ENCODE data around the gene KIF18A.

Gene KIF18A

GRCh38 chr11:28107750-28108618 is at the start of gene KIF18A, which contains the start of gene METTL15:
Gene KIF18A (minus strand): TSS chr11:28108156. CDS start chr11:28097947, 10,209 bp downstream.
Gene METTL15 (plus strand): TSS chr11:28108388. CDS start chr11:28113335, 4,947 bp downstream.
- Histone ChIP-seq H3K4me3 (ENCODE audit: low read length) (peak within 1 kb of the TSS; percentile 82; the same call in 1 of the 2 replicates), H3K9me3 (ENCODE audit: control insufficient read depth, insufficient read depth, low read length) (no peaks in the 10 kb centered on the region), H3K27me3 (ENCODE audit: control insufficient read depth, insufficient read depth, low read length) (no peaks in the 10 kb centered on the region), H3K4me1 (ENCODE audit: control insufficient read depth, insufficient read depth, low read length) (no peaks in the 10 kb centered on the region), H3K36me3 (ENCODE audit: control insufficient read depth, insufficient read depth, low read length) (no peaks in the 10 kb centered on the region), H3K27ac (ENCODE audit: low read length) (no peak within 1 kb of the TSS)
- no CpG with 5 or more reads among the region's 38 CpGs for WGBS (ENCODE audit: insufficient coverage, insufficient read length)
- DNase-seq (ENCODE audit: low read depth, low spot score): peak; percentile 96

- WGBS (ENCODE audit: insufficient coverage, insufficient read length): no CpG with 5 or more reads among the region's 2 CpGs
- Histone ChIP-seq H3K27ac (ENCODE audit: low read length) (no peak overlapping the region), H3K27me3 (ENCODE audit: control insufficient read depth, insufficient read depth, low read length) (no peaks in the 10 kb centered on the region), H3K36me3 (ENCODE audit: control insufficient read depth, insufficient read depth, low read length) (no peaks in the 10 kb centered on the region; the same call in 1 of the 2 replicates), H3K9me3 (ENCODE audit: control insufficient read depth, insufficient read depth, low read length) (no peaks in the 10 kb centered on the region), H3K4me1 (ENCODE audit: control insufficient read depth, insufficient read depth, low read length) (no peaks in the 10 kb centered on the region; the same call in 1 of the 2 replicates), H3K4me3 (ENCODE audit: low read length) (no peak overlapping the region)
- no peak for DNase-seq (ENCODE audit: low read depth, low spot score)
Observed at GRCh38 chr11:28153586-28153985, 45.6 kb upstream of the KIF18A start.

- no peaks in the 10 kb centered on the region for H3K27me3 ChIP-seq (ENCODE audit: control insufficient read depth, insufficient read depth, low read length)
- H3K9me3 ChIP-seq (ENCODE audit: control insufficient read depth, insufficient read depth, low read length): no peaks in the 10 kb centered on the region
- no peak overlapping the region for H3K4me3 ChIP-seq (ENCODE audit: low read length)
- WGBS (ENCODE audit: insufficient coverage, insufficient read length): no CpG with 5 or more reads among the region's 2 CpGs
- no peak for DNase-seq (ENCODE audit: low read depth, low spot score)
- no peak overlapping the region for H3K27ac ChIP-seq (ENCODE audit: low read length)
- no peaks in the 10 kb centered on the region; the same call in 1 of the 2 replicates for H3K4me1 ChIP-seq (ENCODE audit: control insufficient read depth, insufficient read depth, low read length)
- no peaks in the 10 kb centered on the region; the same call in 1 of the 2 replicates for H3K36me3 ChIP-seq (ENCODE audit: control insufficient read depth, insufficient read depth, low read length)
Observed at GRCh38 chr11:28152743-28153142, 44.8 kb upstream of the KIF18A start.

GRCh38 chr11:28146123-28146751 is 38.3 kb upstream of the KIF18A start:
- no peak overlapping the region for H3K4me3 ChIP-seq (ENCODE audit: low read length)
- no CpG with 5 or more reads among the region's 2 CpGs for WGBS (ENCODE audit: insufficient coverage, insufficient read length)
- H3K9me3 ChIP-seq (ENCODE audit: control insufficient read depth, insufficient read depth, low read length): no peaks in the 10 kb centered on the region
- H3K27me3 ChIP-seq (ENCODE audit: control insufficient read depth, insufficient read depth, low read length): no peaks in the 10 kb centered on the region
- H3K36me3 ChIP-seq (ENCODE audit: control insufficient read depth, insufficient read depth, low read length): no peaks in the 10 kb centered on the region
- H3K4me1 ChIP-seq (ENCODE audit: control insufficient read depth, insufficient read depth, low read length): no peaks in the 10 kb centered on the region
- no peak overlapping the region for H3K27ac ChIP-seq (ENCODE audit: low read length)
- no peak for DNase-seq (ENCODE audit: low read depth, low spot score)

- Histone ChIP-seq H3K4me1 (ENCODE audit: control insufficient read depth, insufficient read depth, low read length) (no peaks in the 10 kb centered on the region), H3K9me3 (ENCODE audit: control insufficient read depth, insufficient read depth, low read length) (peaks cover 6% of the 10 kb centered on the region), H3K4me3 (ENCODE audit: low read length) (no peak overlapping the region), H3K36me3 (ENCODE audit: control insufficient read depth, insufficient read depth, low read length) (peaks cover 2% of the 10 kb centered on the region; the same call in 1 of the 2 replicates), H3K27me3 (ENCODE audit: control insufficient read depth, insufficient read depth, low read length) (no peaks in the 10 kb centered on the region), H3K27ac (ENCODE audit: low read length) (no peak overlapping the region)
- WGBS (ENCODE audit: insufficient coverage, insufficient read length): no CpG with 5 or more reads among the region's 2 CpGs
- DNase-seq (ENCODE audit: low read depth, low spot score): no peak
Observed at GRCh38 chr11:28144808-28145207, 36.9 kb upstream of the KIF18A start.

- H3K36me3 ChIP-seq (ENCODE audit: control insufficient read depth, insufficient read depth, low read length): peaks cover 5% of the 10 kb centered on the region; the same call in 1 of the 2 replicates
- peaks cover 12% of the 10 kb centered on the region for H3K9me3 ChIP-seq (ENCODE audit: control insufficient read depth, insufficient read depth, low read length)
- no peaks in the 10 kb centered on the region for H3K4me1 ChIP-seq (ENCODE audit: control insufficient read depth, insufficient read depth, low read length)
- no peak overlapping the region for H3K27ac ChIP-seq (ENCODE audit: low read length)
- no CpG with 5 or more reads among the region's 1 CpG for WGBS (ENCODE audit: insufficient coverage, insufficient read length)
- H3K4me3 ChIP-seq (ENCODE audit: low read length): no peak overlapping the region
- H3K27me3 ChIP-seq (ENCODE audit: control insufficient read depth, insufficient read depth, low read length): no peaks in the 10 kb centered on the region
- no peak for DNase-seq (ENCODE audit: low read depth, low spot score)
Observed at GRCh38 chr11:28142724-28143123, 34.8 kb upstream of the KIF18A start.

GRCh38 chr11:28140689-28141455 is 32.9 kb upstream of the KIF18A start:
- Histone ChIP-seq H3K9me3 (ENCODE audit: control insufficient read depth, insufficient read depth, low read length) (peaks cover 12% of the 10 kb centered on the region), H3K4me1 (ENCODE audit: control insufficient read depth, insufficient read depth, low read length) (no peaks in the 10 kb centered on the region), H3K4me3 (ENCODE audit: low read length) (no peak overlapping the region), H3K36me3 (ENCODE audit: control insufficient read depth, insufficient read depth, low read length) (peaks cover 5% of the 10 kb centered on the region; the same call in 1 of the 2 replicates), H3K27ac (ENCODE audit: low read length) (no peak overlapping the region), H3K27me3 (ENCODE audit: control insufficient read depth, insufficient read depth, low read length) (no peaks in the 10 kb centered on the region)
- WGBS (ENCODE audit: insufficient coverage, insufficient read length): no CpG with 5 or more reads among the region's 9 CpGs
- no peak for DNase-seq (ENCODE audit: low read depth, low spot score)

- H3K9me3 ChIP-seq (ENCODE audit: control insufficient read depth, insufficient read depth, low read length): peaks cover 12% of the 10 kb centered on the region
- H3K36me3 ChIP-seq (ENCODE audit: control insufficient read depth, insufficient read depth, low read length): peaks cover 5% of the 10 kb centered on the region; the same call in 1 of the 2 replicates
- H3K27ac ChIP-seq (ENCODE audit: low read length): no peak overlapping the region
- no peaks in the 10 kb centered on the region for H3K4me1 ChIP-seq (ENCODE audit: control insufficient read depth, insufficient read depth, low read length)
- DNase-seq (ENCODE audit: low read depth, low spot score): no peak
- H3K27me3 ChIP-seq (ENCODE audit: control insufficient read depth, insufficient read depth, low read length): no peaks in the 10 kb centered on the region
- H3K4me3 ChIP-seq (ENCODE audit: low read length): no peak overlapping the region
- no CpG with 5 or more reads among the region's 5 CpGs for WGBS (ENCODE audit: insufficient coverage, insufficient read length)
Observed at GRCh38 chr11:28139841-28140415, 32.0 kb upstream of the KIF18A start.

GRCh38 chr11:28137832-28138231 is 29.9 kb upstream of the KIF18A start:
- WGBS (ENCODE audit: insufficient coverage, insufficient read length): no CpG with 5 or more reads among the region's 1 CpG
- Histone ChIP-seq H3K9me3 (ENCODE audit: control insufficient read depth, insufficient read depth, low read length) (peaks cover 15% of the 10 kb centered on the region), H3K4me1 (ENCODE audit: control insufficient read depth, insufficient read depth, low read length) (no peaks in the 10 kb centered on the region), H3K27me3 (ENCODE audit: control insufficient read depth, insufficient read depth, low read length) (no peaks in the 10 kb centered on the region), H3K36me3 (ENCODE audit: control insufficient read depth, insufficient read depth, low read length) (peaks cover 5% of the 10 kb centered on the region; the same call in 1 of the 2 replicates), H3K4me3 (ENCODE audit: low read length) (no peak overlapping the region), H3K27ac (ENCODE audit: low read length) (no peak overlapping the region)
- DNase-seq (ENCODE audit: low read depth, low spot score): no peak

- no peaks in the 10 kb centered on the region for H3K4me1 ChIP-seq (ENCODE audit: control insufficient read depth, insufficient read depth, low read length)
- DNase-seq (ENCODE audit: low read depth, low spot score): no peak
- H3K9me3 ChIP-seq (ENCODE audit: control insufficient read depth, insufficient read depth, low read length): peaks cover 15% of the 10 kb centered on the region
- H3K27me3 ChIP-seq (ENCODE audit: control insufficient read depth, insufficient read depth, low read length): no peaks in the 10 kb centered on the region
- H3K36me3 ChIP-seq (ENCODE audit: control insufficient read depth, insufficient read depth, low read length): peaks cover 5% of the 10 kb centered on the region; the same call in 1 of the 2 replicates
- no peak overlapping the region for H3K4me3 ChIP-seq (ENCODE audit: low read length)
- no peak overlapping the region for H3K27ac ChIP-seq (ENCODE audit: low read length)
- no CpG with 5 or more reads among the region's 3 CpGs for WGBS (ENCODE audit: insufficient coverage, insufficient read length)
Observed at GRCh38 chr11:28137366-28137765, 29.4 kb upstream of the KIF18A start.

Data from iPS DF 6.9 (cell line).